Cardiac fibroblast (primary cell): Measurements from ENCODE around the gene SPOP.
A peak's percentile ranks its signal among the peaks of the same experiment; 100 is the strongest.

ENCODE experiments used
- DNase-seq, 2 donors: peaks; one replicate each; pipeline versions ENCODE4 v3.0.0 to v3.0.0-alpha.2; 2010; ENCODE audit warnings: low read depth in 2 of 2
- H3K4me3 ChIP-seq, 2 donors: replicated peaks in 1 of 2; 1 replicate in 1 of 2; 2 replicates in 1 of 2; pipeline ENCODE4 v1.5.1; 2011; ENCODE audit warnings: low read depth in 2 of 2, low read length in 2 of 2, mild to moderate bottlenecking in 2 of 2, moderate library complexity in 1 of 2
- CTCF ChIP-seq: IDR thresholded peaks from one replicate; pipeline ENCODE4 v1.5.1; 2011; ENCODE audit warnings: low read depth, mild to moderate bottlenecking, low read length, inconsistent platforms

The SPOP gene

GRCh38 chr17:49631496-49631895 is 46.4 kb downstream of the SPOP start:
- no peak overlapping the region for H3K4me3 ChIP-seq

GRCh38 chr17:49630113-49630900 is 47.6 kb downstream of the SPOP start:
- DNase-seq: no peak
- H3K4me3 ChIP-seq: no peak overlapping the region
- no peak for TF ChIP-seq CTCF

More at GRCh38 chr17:49631496-49631895, 46.4 kb downstream of the SPOP start:
- TF ChIP-seq CTCF: no peak
- DNase-seq: no peak

GRCh38 chr17:49629447-49629846 is 48.5 kb downstream of the SPOP start:
- TF ChIP-seq CTCF: no peak
- peak in 1 of 2 donors; percentile 21 for DNase-seq
- no peak overlapping the region for H3K4me3 ChIP-seq

GRCh38 chr17:49624896-49625295 is 53.0 kb downstream of the SPOP start:
- no peak overlapping the region for H3K4me3 ChIP-seq
- no peak for TF ChIP-seq CTCF
- DNase-seq: peak; percentile 41 to 53

GRCh38 chr17:49621946-49622529 is 55.9 kb downstream of the SPOP start:
- DNase-seq: no peak
- H3K4me3 ChIP-seq: no peak overlapping the region
- TF ChIP-seq CTCF: no peak

GRCh38 chr17:49621420-49621819 is 56.5 kb downstream of the SPOP start:
- H3K4me3 ChIP-seq: no peak overlapping the region
- no peak for DNase-seq
- TF ChIP-seq CTCF: no peak
